ENCODE results near the gene MIA3.

Gene MIA3, protein sequence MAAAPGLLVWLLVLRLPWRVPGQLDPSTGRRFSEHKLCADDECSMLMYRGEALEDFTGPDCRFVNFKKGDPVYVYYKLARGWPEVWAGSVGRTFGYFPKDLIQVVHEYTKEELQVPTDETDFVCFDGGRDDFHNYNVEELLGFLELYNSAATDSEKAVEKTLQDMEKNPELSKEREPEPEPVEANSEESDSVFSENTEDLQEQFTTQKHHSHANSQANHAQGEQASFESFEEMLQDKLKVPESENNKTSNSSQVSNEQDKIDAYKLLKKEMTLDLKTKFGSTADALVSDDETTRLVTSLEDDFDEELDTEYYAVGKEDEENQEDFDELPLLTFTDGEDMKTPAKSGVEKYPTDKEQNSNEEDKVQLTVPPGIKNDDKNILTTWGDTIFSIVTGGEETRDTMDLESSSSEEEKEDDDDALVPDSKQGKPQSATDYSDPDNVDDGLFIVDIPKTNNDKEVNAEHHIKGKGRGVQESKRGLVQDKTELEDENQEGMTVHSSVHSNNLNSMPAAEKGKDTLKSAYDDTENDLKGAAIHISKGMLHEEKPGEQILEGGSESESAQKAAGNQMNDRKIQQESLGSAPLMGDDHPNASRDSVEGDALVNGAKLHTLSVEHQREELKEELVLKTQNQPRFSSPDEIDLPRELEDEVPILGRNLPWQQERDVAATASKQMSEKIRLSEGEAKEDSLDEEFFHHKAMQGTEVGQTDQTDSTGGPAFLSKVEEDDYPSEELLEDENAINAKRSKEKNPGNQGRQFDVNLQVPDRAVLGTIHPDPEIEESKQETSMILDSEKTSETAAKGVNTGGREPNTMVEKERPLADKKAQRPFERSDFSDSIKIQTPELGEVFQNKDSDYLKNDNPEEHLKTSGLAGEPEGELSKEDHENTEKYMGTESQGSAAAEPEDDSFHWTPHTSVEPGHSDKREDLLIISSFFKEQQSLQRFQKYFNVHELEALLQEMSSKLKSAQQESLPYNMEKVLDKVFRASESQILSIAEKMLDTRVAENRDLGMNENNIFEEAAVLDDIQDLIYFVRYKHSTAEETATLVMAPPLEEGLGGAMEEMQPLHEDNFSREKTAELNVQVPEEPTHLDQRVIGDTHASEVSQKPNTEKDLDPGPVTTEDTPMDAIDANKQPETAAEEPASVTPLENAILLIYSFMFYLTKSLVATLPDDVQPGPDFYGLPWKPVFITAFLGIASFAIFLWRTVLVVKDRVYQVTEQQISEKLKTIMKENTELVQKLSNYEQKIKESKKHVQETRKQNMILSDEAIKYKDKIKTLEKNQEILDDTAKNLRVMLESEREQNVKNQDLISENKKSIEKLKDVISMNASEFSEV (N-terminal part only)

DNA sequence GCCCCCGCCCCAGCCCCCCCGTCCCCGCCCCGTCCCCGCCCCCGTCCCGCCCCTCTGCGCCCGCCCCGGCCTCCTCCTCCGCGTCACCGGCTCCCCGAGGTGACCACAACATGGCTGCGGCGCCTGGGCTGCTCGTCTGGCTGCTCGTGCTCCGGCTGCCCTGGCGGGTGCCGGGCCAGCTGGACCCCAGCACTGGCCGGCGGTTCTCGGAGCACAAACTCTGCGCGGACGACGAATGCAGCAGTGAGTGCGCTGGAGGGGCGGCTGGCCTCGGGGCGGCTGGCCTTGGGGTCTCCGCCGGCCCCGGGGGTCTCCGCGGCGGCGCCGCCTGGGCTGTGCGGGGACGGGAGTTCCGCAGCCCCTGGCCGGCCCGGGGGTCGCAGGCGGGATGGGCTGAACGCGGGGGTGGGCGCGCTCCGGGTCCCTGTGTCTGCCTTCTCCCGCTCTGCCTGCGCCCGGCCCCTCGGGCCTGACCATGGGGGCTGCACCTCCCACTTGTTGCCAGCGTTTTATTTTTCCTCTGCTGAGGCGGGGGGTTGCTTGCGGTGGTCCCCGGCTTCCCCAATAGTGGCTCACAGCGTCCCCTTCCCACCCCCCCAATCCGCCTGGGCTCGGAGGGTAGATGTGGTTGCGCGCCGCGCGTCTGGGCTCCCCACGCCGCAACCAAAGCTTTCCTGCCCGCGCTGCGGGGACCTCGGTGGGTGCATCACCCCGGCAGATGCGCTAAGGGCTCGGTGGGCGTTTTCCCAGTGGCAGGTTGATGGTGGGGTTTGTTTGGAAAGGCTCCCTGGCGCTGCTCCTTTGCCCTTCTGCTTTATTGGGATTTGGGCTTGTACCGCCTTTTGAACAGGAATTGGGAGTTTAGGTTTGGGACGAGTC lies at the start of gene MIA3:
TSS of gene MIA3 (plus strand) at position 97 of the 879 bp plus-strand sequence. CDS start at position 111, 14 bp downstream.
- no peaks in the 10 kb centered on the region for H3K9me3 Mint-ChIP-seq (ENCODE audit: low read depth)
- H3K4me3 Mint-ChIP-seq: peak within 1 kb of the TSS; percentile 92
- H3K27me3 Mint-ChIP-seq: peaks cover 8% of the 10 kb centered on the region
- peaks cover 30% of the 10 kb centered on the region for H3K4me1 Mint-ChIP-seq (ENCODE audit: low read depth)
- peaks cover under 1% of the 10 kb centered on the region for H3K36me3 Mint-ChIP-seq
- peak within 1 kb of the TSS; percentile 91 for H3K27ac Mint-ChIP-seq

DNA sequence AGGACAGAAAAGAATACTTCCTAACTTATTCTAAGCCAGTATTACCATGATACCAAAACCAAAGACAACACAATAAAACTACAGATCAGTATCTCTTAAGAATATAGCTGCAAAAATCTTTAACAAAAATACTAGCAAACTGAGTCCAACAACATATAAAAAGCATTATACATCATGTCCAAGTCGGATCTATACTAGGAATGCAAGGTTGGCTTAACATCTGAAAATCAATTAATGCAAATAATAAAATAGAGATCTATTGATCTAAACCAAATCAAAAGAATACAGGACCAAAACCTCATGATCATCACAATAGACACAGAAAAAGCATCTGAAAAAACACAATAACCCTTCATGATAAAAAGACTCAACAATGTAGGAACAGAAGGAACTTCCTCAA lies 47.1 kb upstream of the MIA3 start:
- peaks cover 37% of the 10 kb centered on the region for H3K36me3 Mint-ChIP-seq
- H3K27ac Mint-ChIP-seq: no peak overlapping the region
- peaks cover 8% of the 10 kb centered on the region for H3K4me1 Mint-ChIP-seq (ENCODE audit: low read depth)
- H3K4me3 Mint-ChIP-seq: no peak overlapping the region
- peaks cover 4% of the 10 kb centered on the region for H3K9me3 Mint-ChIP-seq (ENCODE audit: low read depth)
- no peaks in the 10 kb centered on the region for H3K27me3 Mint-ChIP-seq

DNA sequence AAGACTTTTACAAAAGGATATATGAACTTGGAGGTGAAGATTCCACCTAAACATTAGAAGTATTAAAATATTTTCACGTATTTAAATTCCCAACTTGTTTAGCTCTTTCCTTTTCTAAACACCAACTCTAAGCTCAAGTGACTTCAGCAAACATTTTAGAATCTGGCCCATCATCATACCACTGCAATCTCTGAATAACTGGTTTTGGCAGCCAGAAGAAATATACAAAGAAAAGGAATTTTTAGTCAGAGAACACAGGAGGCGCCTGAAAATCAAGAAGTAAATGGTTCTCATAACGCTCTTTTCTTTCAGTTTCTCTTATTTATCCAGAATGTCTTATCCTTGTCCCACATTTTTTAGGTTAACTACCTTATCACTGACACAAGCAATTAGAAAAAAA lies 38.6 kb upstream of the MIA3 start:
- peaks cover 30% of the 10 kb centered on the region for H3K36me3 Mint-ChIP-seq
- no peaks in the 10 kb centered on the region for H3K9me3 Mint-ChIP-seq (ENCODE audit: low read depth)
- no peak overlapping the region for H3K4me3 Mint-ChIP-seq
- no peaks in the 10 kb centered on the region for H3K27me3 Mint-ChIP-seq
- H3K27ac Mint-ChIP-seq: no peak overlapping the region
- peaks cover 14% of the 10 kb centered on the region for H3K4me1 Mint-ChIP-seq (ENCODE audit: low read depth)

DNA sequence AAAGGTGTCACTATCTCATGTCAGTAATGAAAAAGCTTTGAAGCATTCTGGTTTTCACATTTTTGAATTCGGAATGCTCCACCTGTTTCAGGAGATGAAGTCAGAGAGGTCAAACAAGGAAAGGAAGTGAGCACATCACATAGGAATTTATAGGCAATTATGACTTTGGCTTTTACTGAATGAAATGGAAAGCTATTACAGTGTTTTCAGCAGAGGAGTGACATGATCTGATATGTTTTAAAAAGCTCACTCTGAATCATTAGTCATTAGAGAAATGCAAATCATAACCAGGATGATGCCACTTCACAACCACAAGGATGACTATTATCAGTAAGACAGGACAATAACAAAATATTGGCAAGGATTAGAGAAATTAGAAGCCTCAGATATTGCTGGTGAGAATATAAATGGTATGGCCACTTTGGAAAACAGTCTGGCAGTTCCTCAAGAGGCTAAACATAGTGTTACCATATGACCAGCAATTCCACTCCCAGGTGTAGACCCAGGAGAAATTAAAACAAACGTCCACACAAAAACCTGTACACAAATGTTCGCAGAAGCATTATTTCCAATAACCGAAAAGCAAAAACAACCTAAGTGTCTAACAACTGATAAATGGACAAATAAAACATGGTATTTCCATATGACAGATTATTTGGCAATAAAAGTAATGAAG lies 35.7 kb upstream of the MIA3 start:
- Mint-ChIP-seq H3K4me1 (ENCODE audit: low read depth) (peaks cover 33% of the 10 kb centered on the region), H3K36me3 (peaks cover 30% of the 10 kb centered on the region)

DNA sequence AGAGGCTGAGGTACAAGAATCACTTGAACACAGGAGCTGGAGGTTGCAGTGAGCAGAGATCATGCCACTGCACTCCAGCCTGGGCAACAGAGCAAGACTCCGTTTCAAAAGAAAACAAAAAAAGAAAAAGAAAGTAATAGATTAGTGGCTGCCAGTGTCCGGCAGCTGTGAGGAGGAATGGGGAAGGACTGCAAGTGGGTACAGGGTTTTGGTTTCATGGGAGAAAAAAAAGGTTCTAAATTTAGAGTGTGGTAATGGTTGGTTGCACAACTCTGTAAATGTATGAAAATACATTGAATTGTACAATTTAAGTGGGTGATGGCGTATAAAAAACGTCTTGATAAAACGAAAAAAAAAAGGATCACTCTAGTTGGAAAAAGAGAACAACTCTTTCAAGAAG lies 34.8 kb upstream of the MIA3 start:
- peaks cover 37% of the 10 kb centered on the region for H3K4me1 Mint-ChIP-seq (ENCODE audit: low read depth)
- no peak overlapping the region for H3K27ac Mint-ChIP-seq
- H3K4me3 Mint-ChIP-seq: no peak overlapping the region
- H3K27me3 Mint-ChIP-seq: no peaks in the 10 kb centered on the region
- H3K36me3 Mint-ChIP-seq: peaks cover 28% of the 10 kb centered on the region
- no peaks in the 10 kb centered on the region for H3K9me3 Mint-ChIP-seq (ENCODE audit: low read depth)

More for the DNA sequence above, 35.7 kb upstream of the MIA3 start:
- Mint-ChIP-seq H3K9me3 (ENCODE audit: low read depth) (no peaks in the 10 kb centered on the region), H3K27ac (no peak overlapping the region), H3K27me3 (no peaks in the 10 kb centered on the region), H3K4me3 (no peak overlapping the region)

DNA sequence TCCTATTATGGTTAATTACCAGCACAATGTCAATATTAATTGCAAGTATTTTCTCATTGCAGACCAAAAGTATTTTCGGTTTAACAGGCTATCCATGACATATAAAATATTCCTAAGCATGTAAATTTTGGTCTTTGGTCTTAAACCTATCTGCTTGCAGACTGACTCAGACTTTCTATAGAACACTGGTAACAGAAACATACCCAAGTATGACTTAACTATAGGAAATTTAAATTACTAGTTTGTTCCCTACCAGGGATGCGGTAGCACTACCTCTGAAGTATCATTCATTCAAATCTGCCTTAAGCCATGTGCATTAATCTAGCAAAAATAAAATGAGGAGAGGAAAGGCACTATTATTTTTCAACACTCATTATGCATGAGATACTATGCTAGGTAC lies 31.1 kb upstream of the MIA3 start:
- Mint-ChIP-seq H3K9me3 (ENCODE audit: low read depth) (no peaks in the 10 kb centered on the region), H3K4me3 (peak overlapping the region; percentile 40), H3K4me1 (ENCODE audit: low read depth) (peaks cover 55% of the 10 kb centered on the region), H3K27ac (peak overlapping the region; percentile 71), H3K36me3 (peaks cover 20% of the 10 kb centered on the region), H3K27me3 (no peaks in the 10 kb centered on the region)

DNA sequence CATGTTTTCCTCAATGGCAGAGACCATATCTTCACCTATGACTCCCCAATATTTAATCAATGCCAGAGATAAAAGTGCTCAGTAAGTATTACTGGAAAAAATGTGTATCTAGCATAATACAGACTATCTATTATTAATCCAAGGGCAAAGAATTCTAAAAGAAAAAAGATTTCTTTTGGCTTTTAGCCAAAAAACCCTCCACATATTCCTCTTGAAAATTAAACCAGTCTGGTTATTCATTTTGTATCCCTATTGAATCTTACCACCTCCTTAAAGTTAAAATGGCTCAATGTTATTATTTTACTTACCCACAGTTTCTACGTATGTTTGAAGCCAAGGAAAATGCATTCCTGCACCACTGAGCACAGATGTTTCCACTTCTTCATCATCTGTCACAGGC lies 29.8 kb upstream of the MIA3 start:
- H3K36me3 Mint-ChIP-seq: peaks cover 20% of the 10 kb centered on the region
- no peaks in the 10 kb centered on the region for H3K27me3 Mint-ChIP-seq
- H3K4me3 Mint-ChIP-seq: peak overlapping the region; percentile 68
- H3K27ac Mint-ChIP-seq: no peak overlapping the region
- H3K9me3 Mint-ChIP-seq (ENCODE audit: low read depth): no peaks in the 10 kb centered on the region
- peaks cover 48% of the 10 kb centered on the region for H3K4me1 Mint-ChIP-seq (ENCODE audit: low read depth)

DNA sequence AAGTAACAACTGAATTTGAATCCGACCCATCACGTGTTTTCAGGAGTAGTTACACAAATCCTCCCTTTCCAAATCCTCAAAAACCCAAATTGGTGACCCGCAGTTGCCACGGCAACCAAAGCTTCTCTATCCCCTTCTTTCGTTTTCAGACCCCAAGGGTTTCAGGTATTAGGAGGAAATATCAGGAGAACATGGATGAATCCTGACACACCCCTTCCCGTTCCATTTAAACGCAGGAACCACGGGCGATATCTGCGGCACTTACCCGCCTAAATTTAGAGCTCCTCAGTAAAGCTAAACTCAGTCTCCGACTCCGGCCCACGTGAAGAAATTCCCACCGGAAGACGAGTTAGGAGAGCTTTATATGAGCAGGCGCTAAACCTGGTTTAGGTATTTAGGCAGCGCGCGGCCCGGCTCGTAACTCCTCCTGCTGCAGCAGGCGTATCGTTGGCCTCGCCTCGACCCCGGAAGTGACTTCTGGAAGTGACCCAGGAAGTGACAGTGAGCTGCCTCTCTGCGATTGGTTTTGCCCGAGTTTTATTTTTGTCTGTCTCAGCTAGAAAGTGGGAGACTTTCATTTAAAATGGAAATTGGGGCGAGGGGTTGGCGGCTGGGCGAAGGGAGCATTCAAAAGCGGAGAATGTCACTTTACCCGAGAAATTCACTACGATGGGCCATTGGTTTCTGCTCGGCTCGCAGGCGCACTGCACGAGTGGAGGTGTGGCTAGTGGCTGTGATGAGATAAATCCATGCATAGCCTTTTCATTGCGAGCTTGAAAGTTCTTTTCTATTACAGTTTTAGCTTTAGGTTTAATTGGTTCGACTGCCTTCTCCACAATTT lies 28.2 kb upstream of the MIA3 start, which contains the start of gene TAF1A:
TSS of gene TAF1A (minus strand) at position 472 of the 841 bp plus-strand sequence.
- Mint-ChIP-seq H3K4me3 (peak within 1 kb of the TSS; percentile 98), H3K27ac (peak within 1 kb of the TSS; percentile 98), H3K27me3 (no peaks in the 10 kb centered on the region), H3K4me1 (ENCODE audit: low read depth) (peaks cover 46% of the 10 kb centered on the region), H3K9me3 (ENCODE audit: low read depth) (no peaks in the 10 kb centered on the region), H3K36me3 (peaks cover 17% of the 10 kb centered on the region)

DNA sequence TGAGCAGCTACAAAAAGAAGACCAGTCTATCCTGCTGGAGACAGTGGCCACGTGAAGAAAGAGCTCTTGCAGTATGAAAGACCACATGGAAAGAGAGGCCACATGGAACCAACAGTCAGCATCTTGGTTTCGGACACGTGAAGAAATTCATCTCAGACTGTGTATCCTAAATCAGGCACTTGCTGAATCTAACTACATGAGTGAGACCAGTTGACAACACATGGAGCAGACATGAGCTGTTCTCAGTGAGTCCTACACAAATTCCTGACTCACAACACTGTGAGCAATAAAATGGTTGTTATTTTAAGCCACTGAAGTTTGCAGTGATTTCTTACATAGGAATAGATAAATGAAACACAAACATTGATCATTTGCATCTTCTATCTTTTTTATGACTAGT lies 25.7 kb upstream of the MIA3 start:
- Mint-ChIP-seq H3K36me3 (peaks cover 12% of the 10 kb centered on the region), H3K9me3 (ENCODE audit: low read depth) (no peaks in the 10 kb centered on the region), H3K4me3 (no peak overlapping the region), H3K4me1 (ENCODE audit: low read depth) (peaks cover 28% of the 10 kb centered on the region), H3K27ac (no peak overlapping the region), H3K27me3 (no peaks in the 10 kb centered on the region)

DNA sequence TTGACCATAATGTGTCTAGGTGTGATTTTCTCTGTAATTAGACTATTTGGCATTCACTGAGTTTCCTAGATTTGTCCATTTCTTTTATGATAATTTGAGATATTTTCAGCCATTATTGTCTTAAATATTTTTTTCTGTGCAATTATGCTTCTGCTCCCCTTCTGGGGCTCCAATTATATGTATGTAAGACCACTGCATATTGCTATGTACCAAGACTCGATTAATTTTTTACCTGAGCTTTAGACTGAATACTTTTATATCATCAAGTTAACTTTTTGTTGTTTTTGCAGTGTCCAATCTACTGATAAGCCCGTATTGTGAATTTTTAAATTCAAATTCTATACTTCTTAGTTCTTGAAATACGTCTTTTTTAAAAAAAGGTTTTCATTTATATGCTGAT lies 23.1 kb upstream of the MIA3 start:
- H3K4me1 Mint-ChIP-seq (ENCODE audit: low read depth): peaks cover 9% of the 10 kb centered on the region
- H3K27ac Mint-ChIP-seq: no peak overlapping the region
- H3K27me3 Mint-ChIP-seq: no peaks in the 10 kb centered on the region
- H3K4me3 Mint-ChIP-seq: no peak overlapping the region
- peaks cover 6% of the 10 kb centered on the region for H3K36me3 Mint-ChIP-seq
- H3K9me3 Mint-ChIP-seq (ENCODE audit: low read depth): no peaks in the 10 kb centered on the region

DNA sequence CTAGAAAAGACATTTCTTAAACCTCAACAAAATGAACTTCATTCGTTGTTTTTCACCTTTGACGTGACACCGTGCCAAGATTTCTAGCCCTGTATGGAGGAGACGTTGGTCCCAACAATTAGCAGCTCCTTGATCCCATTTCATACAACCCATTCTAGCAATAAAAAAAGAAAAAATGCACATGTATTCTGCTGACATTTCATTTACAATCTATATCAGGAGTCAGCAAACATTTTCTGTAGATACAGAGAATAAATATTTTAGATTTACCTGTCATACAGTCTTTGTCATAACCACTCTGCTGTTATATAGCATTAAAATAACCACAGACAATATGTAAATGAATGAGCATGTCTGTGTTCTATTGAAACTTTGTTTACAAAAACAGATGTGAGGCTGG lies 21.2 kb upstream of the MIA3 start:
- H3K4me3 Mint-ChIP-seq: no peak overlapping the region
- no peaks in the 10 kb centered on the region for H3K27me3 Mint-ChIP-seq
- H3K4me1 Mint-ChIP-seq (ENCODE audit: low read depth): no peaks in the 10 kb centered on the region

DNA sequence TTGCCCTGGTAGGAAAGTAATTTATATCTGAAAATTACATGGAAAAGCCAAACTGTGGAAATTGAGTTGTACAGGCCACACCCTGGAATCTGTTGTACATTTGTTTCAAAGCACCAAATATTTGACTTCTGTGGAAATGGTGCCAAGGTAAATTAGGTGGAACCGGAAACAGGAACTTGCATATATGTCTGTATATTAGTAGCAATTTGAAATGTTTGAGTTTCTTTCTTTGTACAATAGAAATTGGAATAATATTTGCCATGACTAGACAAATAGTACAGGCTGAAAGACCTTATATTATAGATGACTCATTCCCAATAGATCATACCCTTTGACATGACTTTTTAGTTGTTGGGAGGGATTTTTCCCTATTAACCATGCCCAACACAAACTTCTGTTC lies 17.6 kb upstream of the MIA3 start:
- Mint-ChIP-seq H3K4me1 (ENCODE audit: low read depth) (no peaks in the 10 kb centered on the region), H3K36me3 (peaks cover 3% of the 10 kb centered on the region), H3K4me3 (no peak overlapping the region), H3K27me3 (no peaks in the 10 kb centered on the region), H3K9me3 (ENCODE audit: low read depth) (no peaks in the 10 kb centered on the region), H3K27ac (no peak overlapping the region)

More for the DNA sequence above, 21.2 kb upstream of the MIA3 start:
- Mint-ChIP-seq H3K36me3 (peaks cover 4% of the 10 kb centered on the region), H3K27ac (no peak overlapping the region), H3K9me3 (ENCODE audit: low read depth) (no peaks in the 10 kb centered on the region)

DNA sequence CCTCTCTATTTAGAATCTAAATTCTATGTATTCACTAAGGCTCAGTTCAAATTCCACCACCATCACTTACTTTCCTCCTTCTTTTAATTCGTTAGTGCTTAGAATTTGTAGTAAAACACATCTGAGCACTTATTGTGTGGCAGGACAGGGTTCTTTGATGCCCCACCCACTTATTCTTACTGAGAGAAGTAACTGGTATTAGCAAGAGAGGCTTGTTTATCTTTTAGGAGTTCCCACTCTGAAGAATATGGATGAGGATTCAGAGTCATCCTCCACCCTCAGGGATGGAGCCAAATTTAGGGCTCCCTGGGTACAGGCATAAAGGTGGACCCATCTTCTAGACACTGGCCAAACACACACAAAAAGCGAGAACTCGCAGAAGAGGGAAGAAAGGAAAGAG lies 16.6 kb upstream of the MIA3 start:
- Mint-ChIP-seq H3K36me3 (no peaks in the 10 kb centered on the region), H3K27ac (no peak overlapping the region), H3K27me3 (no peaks in the 10 kb centered on the region), H3K4me1 (ENCODE audit: low read depth) (no peaks in the 10 kb centered on the region), H3K9me3 (ENCODE audit: low read depth) (no peaks in the 10 kb centered on the region), H3K4me3 (no peak overlapping the region)
